Measurements from ENCODE around the gene TOPAZ1.
"Not testable (repeated sequence)": the region's sequence is repeated elsewhere in the genome, so short reads cannot be mapped to it uniquely, and the experiment has no call there.

The TOPAZ1 gene

GRCh38 chr3:44337248-44337785, 95.6 kb downstream of the TOPAZ1 start:
- no peak for DNase-seq

- peak; percentile 41 for DNase-seq
Observed at GRCh38 chr3:44338010-44338827, 96.5 kb downstream of the TOPAZ1 start, which contains the start of gene TCAIM. TSS of gene TCAIM (plus strand) at chr3:44338766. CDS start at chr3:44354783, 16,017 bp downstream.

DNA sequence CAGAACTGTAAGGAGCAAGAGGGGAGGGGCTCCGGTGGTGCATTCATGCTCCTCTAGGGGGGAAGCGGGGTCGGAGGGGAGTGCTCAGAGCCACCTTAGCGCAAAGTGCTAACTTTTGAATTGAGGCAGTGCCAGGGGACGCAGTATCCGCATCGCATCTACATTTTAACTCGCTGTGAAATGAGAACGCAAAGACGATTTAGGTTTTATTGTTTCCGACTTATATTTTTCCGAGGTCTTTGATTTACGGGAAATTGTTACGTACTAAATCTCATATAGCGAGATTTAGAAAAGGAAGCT, 97.1 kb downstream of the TOPAZ1 start:
- DNase-seq, result no peak

DNA sequence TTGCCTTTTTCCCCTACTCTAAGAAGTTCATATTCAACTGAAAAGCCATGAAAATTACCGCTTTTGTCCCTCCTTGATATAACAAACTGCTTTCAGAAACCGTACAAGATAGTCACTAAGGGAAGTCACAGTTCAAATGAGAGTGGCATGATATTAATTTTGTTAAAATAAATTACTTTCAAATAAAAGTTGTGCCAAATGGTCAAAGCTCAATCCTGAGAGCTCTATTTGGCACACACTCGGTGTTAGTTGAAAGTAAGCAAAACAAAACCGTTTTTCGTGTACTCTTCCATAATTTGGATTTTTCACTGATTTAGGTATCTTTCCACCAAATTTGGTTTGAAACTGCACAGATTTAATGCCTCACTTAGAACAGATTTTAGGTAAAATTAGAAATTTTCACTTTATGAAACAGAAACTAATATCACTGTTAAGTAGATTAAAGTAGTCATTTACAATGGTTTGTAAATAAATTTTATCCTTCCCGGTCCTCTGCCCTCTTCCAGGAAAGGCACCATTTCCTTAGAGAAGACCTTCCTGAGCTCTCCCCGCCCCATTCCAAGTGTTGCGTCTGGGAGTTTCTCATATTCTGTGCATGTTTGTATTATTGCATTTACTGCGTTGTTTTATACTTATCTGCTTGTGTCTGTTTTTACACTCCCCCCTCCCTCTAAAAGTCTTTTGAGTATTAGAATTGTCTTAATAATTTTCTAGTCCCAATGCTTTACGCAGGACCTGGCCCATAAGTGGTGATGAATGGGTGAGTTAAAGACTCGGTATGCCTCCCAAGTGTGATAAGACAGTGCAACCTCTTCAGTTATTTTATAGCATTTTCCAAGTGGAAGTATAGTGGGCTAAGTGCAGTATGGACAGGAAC, 97.7 kb downstream of the TOPAZ1 start:
- no peak for DNase-seq

- DNase-seq, result no peak
Observed at GRCh38 chr3:44340058-44340395, 98.3 kb downstream of the TOPAZ1 start.

DNA sequence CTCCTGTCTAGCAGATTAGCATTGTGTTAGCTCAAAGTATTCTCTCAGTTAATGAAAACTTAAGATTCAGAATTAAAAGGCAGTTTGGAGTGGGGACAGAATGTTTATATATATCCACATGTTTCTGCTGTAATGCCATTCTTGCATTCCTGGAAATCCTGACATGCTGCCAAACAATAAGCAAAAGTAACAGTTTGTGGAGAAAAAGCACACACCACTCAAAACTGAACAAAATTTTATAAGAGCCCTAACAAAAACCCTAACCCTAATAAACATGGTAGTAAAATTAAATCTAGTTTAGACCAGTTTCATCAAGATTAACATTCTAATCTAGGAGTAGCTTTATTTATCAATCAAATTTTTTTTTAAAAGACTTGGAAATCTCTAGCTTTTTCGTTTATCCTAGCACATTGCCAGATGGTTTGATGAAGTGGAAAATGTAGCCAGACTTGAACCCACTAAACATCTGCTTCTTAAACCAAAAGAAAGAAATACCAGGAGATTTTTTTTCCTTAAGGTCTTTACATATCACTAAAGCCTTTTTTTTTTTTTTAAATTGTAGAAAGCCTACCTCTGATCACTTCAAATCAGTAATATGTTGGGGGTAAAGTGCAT, 100.6 kb downstream of the TOPAZ1 start:
- no peak for DNase-seq

DNA sequence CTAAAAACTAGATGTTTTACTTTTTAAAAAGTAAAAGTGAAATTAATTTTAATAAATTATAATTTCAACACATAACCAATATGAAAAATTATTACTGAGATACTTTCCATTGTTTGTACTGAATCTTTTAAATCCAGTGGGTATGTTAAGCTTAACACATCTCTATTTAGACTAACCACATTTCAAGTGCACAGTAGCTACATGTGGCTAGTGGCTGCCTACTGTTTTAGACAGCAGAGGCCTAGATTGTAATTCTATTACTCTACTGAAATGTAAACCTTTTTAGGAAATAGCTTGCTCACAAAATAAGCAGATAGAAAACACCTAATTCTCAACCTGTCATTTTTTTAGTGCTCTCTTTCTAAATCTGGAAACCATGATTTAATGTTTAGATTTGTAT, 101.7 kb downstream of the TOPAZ1 start:
- DNase-seq, result no peak

GRCh38 chr3:44346590-44346989, 104.9 kb downstream of the TOPAZ1 start:
- not testable (repeated sequence) for DNase-seq

GRCh38 chr3:44348993-44349392, 107.3 kb downstream of the TOPAZ1 start:
- DNase-seq, result no peak

GRCh38 chr3:44353355-44353924, 111.8 kb downstream of the TOPAZ1 start:
- no peak for DNase-seq

DNA sequence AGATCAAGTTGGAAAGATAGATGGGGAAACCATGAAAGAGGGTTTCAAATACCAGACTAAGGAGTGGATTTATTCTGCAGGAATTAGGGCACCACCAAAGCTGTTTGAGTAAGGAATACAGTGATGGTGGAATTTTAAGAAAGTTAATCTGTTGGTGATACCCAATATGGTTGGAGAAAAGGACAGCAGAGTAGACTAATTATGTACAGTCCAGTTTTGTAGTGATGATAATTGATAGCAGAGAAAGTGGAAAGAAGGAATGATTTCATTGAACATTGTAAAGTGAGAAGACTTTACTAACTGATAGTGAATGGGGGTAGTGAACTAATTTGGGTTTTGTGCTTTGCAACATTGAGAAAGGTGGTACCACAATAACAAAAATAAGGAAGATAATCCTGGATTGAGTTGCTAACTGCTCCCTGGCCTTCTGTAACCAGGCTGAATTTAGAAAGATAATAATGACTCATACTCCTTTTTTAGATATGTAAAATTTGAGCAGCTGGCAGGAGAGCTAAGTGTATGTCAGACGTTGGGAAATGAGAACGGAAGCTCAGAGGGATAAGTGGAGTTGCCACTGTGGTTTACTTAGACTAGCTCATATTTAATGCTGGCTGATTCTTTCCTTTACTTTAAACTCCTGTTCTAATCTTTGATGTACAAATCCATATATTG, 113.8 kb downstream of the TOPAZ1 start:
- no peak for DNase-seq

GRCh38 chr3:44359146-44359751, 117.6 kb downstream of the TOPAZ1 start:
- no peak for DNase-seq

GRCh38 chr3:44363591-44363990, 121.9 kb downstream of the TOPAZ1 start:
- no peak for DNase-seq

DNA sequence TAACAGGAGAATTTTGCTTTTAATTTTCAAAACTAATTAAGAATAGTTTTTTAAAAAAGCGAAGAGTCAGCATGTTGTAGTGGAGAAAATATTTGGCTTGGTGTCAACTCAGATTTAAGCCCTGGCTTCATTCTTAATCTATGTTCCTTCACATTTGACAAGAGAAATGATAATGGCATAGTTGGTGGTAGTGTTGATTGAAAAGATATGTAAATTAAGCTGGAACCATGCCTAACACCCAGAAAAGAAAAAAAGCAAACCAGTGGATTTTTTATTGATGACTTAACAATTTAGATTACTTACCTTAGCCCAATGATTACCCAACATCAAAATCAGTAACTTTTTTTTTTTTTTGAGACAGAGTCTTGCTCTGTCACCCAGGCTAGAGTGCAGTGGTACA, 124.3 kb downstream of the TOPAZ1 start:
- DNase-seq, result no peak

GRCh38 chr3:44375450-44375849, 133.8 kb downstream of the TOPAZ1 start:
- DNase-seq, result no peak

Measured in NCI-H1436 treated with DMSO at 0.1 percent for 48 hours (cell line).